Neural cell (in vitro differentiated cells): Measurements from ENCODE around the gene ERC2. TPM values are rescaled to one million over a fixed set of nuclear protein-coding genes. Genes with fewer than 3 reads are reported as not detected.

Experiments
- H2AFZ ChIP-seq: fragments of 200-600, 300-800 bp; sonication (generic), shearing (Covaris generic); 2 replicates; pipeline ENCODE4 v1.6.0; 2014; ENCODE audit warnings: low read depth, mild to moderate bottlenecking, antibody characterized with exemption, low read length, moderate library complexity
- H3F3A ChIP-seq: fragments of 200-600 bp; shearing (Covaris generic); 2 replicates; pipeline ENCODE4 v1.6.1; 2016; ENCODE audit warnings: mild to moderate bottlenecking, moderate library complexity, mixed read lengths, antibody characterized with exemption, low read length; ENCODE audit not compliant: insufficient read depth, poor library complexity, severe bottlenecking
- H3K27ac ChIP-seq: fragments of 200-600, 300-800 bp; sonication (generic), shearing (Covaris generic); 2 replicates; pipeline ENCODE4 v1.5.1; 2014; ENCODE audit warnings: mild to moderate bottlenecking, low read length, moderate library complexity
- H3K27me3 ChIP-seq: fragments of 300-800, 200-600 bp; sonication (generic), shearing (Covaris generic); 2 replicates; pipeline ENCODE4 v1.6.0; 2014; ENCODE audit warnings: mild to moderate bottlenecking, low read depth, low read length, moderate library complexity; ENCODE audit not compliant: insufficient read depth
- H3K36me3 ChIP-seq: fragments of 300-800, 200-600 bp; sonication (generic), shearing (Covaris generic); 2 replicates; pipeline ENCODE4 v1.5.1; 2014; ENCODE audit warnings: mild to moderate bottlenecking, antibody characterized with exemption, low read length, moderate library complexity; ENCODE audit not compliant: insufficient read depth
- H3K4me2 ChIP-seq: fragments of 300-800, 200-600 bp; sonication (generic), shearing (Covaris generic); 2 replicates; pipeline ENCODE4 v1.6.0; 2014; ENCODE audit warnings: mild to moderate bottlenecking, low read length
- H3K4me3 ChIP-seq: fragments of 300-800, 200-600 bp; sonication (generic), shearing (Covaris generic); 2 replicates; pipeline ENCODE4 v1.5.1; 2014; ENCODE audit warnings: mild to moderate bottlenecking, low read length, moderate library complexity
- H3K79me2 ChIP-seq: fragments of 200-600 bp; shearing (Covaris generic); replicated peaks from 2 replicates; pipeline ENCODE4 v1.6.0; 2014; ENCODE audit warnings: mild to moderate bottlenecking, low read length, moderate library complexity; ENCODE audit not compliant: insufficient read depth
- H3K9ac ChIP-seq: fragments of 300-800, 200-600 bp; sonication (generic), shearing (Covaris generic); 2 replicates; pipeline ENCODE4 v1.6.1; 2016; ENCODE audit warnings: mild to moderate bottlenecking, low read length, mixed read lengths
- H3K9me2 ChIP-seq: fragments of 200-600 bp; shearing (Covaris generic); 2 replicates; pipeline ENCODE4 v1.6.1; 2016; ENCODE audit warnings: mild to moderate bottlenecking, low read length, mixed read lengths; ENCODE audit not compliant: insufficient read depth
- H3K9me3 ChIP-seq: fragments of 200-600, 300-800 bp; sonication (generic), shearing (Covaris generic); 2 replicates; pipeline ENCODE4 v1.6.1; 2016; ENCODE audit warnings: mild to moderate bottlenecking, mixed run types, low read length, moderate library complexity, mixed read lengths
- H4K20me1 ChIP-seq: fragments of 200-600 bp; shearing (Covaris generic); 2 replicates; pipeline ENCODE4 v1.6.1; 2016; ENCODE audit warnings: mild to moderate bottlenecking, mixed run types; ENCODE audit not compliant: insufficient read depth
- CTCF ChIP-seq: fragments of 450-650 bp; IDR thresholded peaks from 2 replicates; pipeline ENCODE4 v1.5.1; 2014; ENCODE audit warnings: antibody characterized with exemption, mild to moderate bottlenecking, moderate library complexity; ENCODE audit not compliant: poor library complexity, severe bottlenecking
- EP300 ChIP-seq: fragments of 450-650 bp; conservative IDR thresholded peaks from 2 replicates; pipeline ENCODE4 v1.6.1; 2014; ENCODE audit warnings: antibody characterized with exemption, mild to moderate bottlenecking, moderate library complexity; ENCODE audit not compliant: poor library complexity, severe bottlenecking
- EZH2 ChIP-seq: fragments of 200-600, 300-800 bp; shearing (Covaris generic), sonication (generic); IDR thresholded peaks from 2 replicates; pipeline ENCODE4 v1.6.1; 2014; ENCODE audit warnings: antibody characterized with exemption, low read length, borderline replicate concordance, mild to moderate bottlenecking; ENCODE audit not compliant: insufficient read depth, poor library complexity, severe bottlenecking
- MXI1 ChIP-seq: fragments of 450-650 bp; conservative IDR thresholded peaks from 2 replicates; pipeline ENCODE4 v1.6.1; 2014; ENCODE audit warnings: antibody characterized with exemption, mild to moderate bottlenecking; ENCODE audit not compliant: poor library complexity, severe bottlenecking
- POLR2AphosphoS5 ChIP-seq: IDR thresholded peaks from 2 replicates; pipeline ENCODE4 v1.6.1; 2012
- RAD21 ChIP-seq: fragments of 450-650 bp; conservative IDR thresholded peaks from 2 replicates; pipeline ENCODE4 v1.6.1; 2014; ENCODE audit warnings: antibody characterized with exemption, mild to moderate bottlenecking, moderate library complexity
- REST ChIP-seq: IDR thresholded peaks from 2 replicates; pipeline ENCODE4 v1.6.1; 2012; ENCODE audit warnings: borderline replicate concordance
- SMC3 ChIP-seq: fragments of 450-650 bp; conservative IDR thresholded peaks from 2 replicates; pipeline ENCODE4 v1.6.1; 2014; ENCODE audit warnings: antibody characterized with exemption, mild to moderate bottlenecking, moderate library complexity; ENCODE audit not compliant: poor library complexity
- TAF1 ChIP-seq: IDR thresholded peaks from 2 replicates; pipeline ENCODE4 v1.6.1; 2012; ENCODE audit warnings: low read depth
- polyA plus RNA-seq: library from polyadenylated mRNA; depleted of rRNA; stranded (reverse); fragments of >200 nt; gene quantifications from 2 replicates; pipeline ENCODE4 v1.2.3, GENCODE V29; 2014

Gene ERC2
- polyA plus RNA-seq, 1 donor from 2014 or later = 60.4 TPM

- no peak for TF ChIP-seq MXI1
- no peak for TF ChIP-seq POLR2AphosphoS5
- no peak for TF ChIP-seq REST
- TF ChIP-seq RAD21 = no peak
- TF ChIP-seq CTCF = no peak
- no peak for TF ChIP-seq EP300
- TF ChIP-seq EZH2 = no peak
- TF ChIP-seq SMC3 = no peak
- no peak for TF ChIP-seq TAF1
- H3K9me3 ChIP-seq = no peaks in the 10 kb centered on the region
- H4K20me1 ChIP-seq = no peaks in the 10 kb centered on the region
- no peaks in the 10 kb centered on the region for H3K79me2 ChIP-seq
- H3F3A ChIP-seq = no peaks in the 10 kb centered on the region
- H3K27me3 ChIP-seq = no peaks in the 10 kb centered on the region
- H3K27ac ChIP-seq = no peak overlapping the region
- no peak overlapping the region for H3K4me2 ChIP-seq
- no peak overlapping the region for H3K9ac ChIP-seq
- H3K9me2 ChIP-seq = no peaks in the 10 kb centered on the region
- H3K36me3 ChIP-seq = no peaks in the 10 kb centered on the region
- H2AFZ ChIP-seq = no peak overlapping the region
- no peak overlapping the region for H3K4me3 ChIP-seq
These were observed 69.6 kb downstream of the ERC2 start for GRCh38 chr3:56398659-56399058.

DNA sequence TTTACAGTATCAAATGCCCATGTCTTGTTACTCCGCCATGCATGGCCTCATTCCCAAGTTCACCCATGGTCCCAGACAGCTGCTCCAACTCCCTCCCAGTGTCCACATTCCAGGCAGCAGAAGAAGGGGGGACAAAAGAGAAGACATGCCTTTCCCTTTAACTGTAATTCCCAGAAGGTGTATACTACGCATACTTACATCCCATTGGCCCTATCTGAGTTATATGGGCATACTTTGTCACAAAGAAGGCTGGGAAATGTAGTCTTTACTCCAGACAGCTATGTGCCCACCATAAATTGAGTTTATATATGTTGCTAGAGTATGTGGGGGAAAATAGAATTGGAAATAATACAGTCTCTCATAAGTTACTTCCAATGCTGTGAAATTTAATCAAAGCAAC lies 70.5 kb downstream of the ERC2 start:
- Histone ChIP-seq H3K27me3 (no peaks in the 10 kb centered on the region), H3K9me2 (no peaks in the 10 kb centered on the region), H3K9ac (no peak overlapping the region), H2AFZ (no peak overlapping the region), H4K20me1 (no peaks in the 10 kb centered on the region), H3K27ac (no peak overlapping the region), H3K4me3 (no peak overlapping the region), H3K79me2 (no peaks in the 10 kb centered on the region), H3K4me2 (no peak overlapping the region), H3K9me3 (no peaks in the 10 kb centered on the region), H3K36me3 (no peaks in the 10 kb centered on the region), H3F3A (no peaks in the 10 kb centered on the region)
- TF ChIP-seq POLR2AphosphoS5 (no peak), EZH2 (no peak), SMC3 (no peak), REST (no peak), EP300 (no peak), TAF1 (no peak), CTCF (no peak), MXI1 (no peak), RAD21 (no peak)
